Neural progenitor cell (in vitro differentiated cells): ENCODE measurements around the gene CACNA1D. TPM values are rescaled to one million over a fixed set of nuclear protein-coding genes. Genes with fewer than 3 reads are reported as not detected.

Experiments
- DNase-seq: peaks from one replicate; pipeline ENCODE4 v3.0.0-alpha.2; 2016; ENCODE audit warnings: low spot score
- H2AFZ ChIP-seq: fragments of 200-600 bp; sonication (generic); replicated peaks from 2 replicates; pipeline ENCODE4 v1.6.1; 2016; ENCODE audit warnings: antibody characterized with exemption
- H3F3A ChIP-seq: fragments of 200-600 bp; sonication (generic); 2 replicates; pipeline ENCODE4 v1.6.1; 2016; ENCODE audit warnings: antibody characterized with exemption, low read depth
- H3K27ac ChIP-seq: fragments of 200-600 bp; sonication (generic); 2 replicates; pipeline ENCODE4 v1.5.1; 2016; ENCODE audit warnings: mild to moderate bottlenecking
- H3K27me3 ChIP-seq: fragments of 200-600 bp; sonication (generic); 2 replicates; pipeline ENCODE4 v1.6.1; 2016; ENCODE audit warnings: mild to moderate bottlenecking, moderate library complexity
- H3K36me3 ChIP-seq: fragments of 200-600 bp; sonication (generic); 2 replicates; pipeline ENCODE4 v1.5.1; 2016
- H3K4me1 ChIP-seq: fragments of 200-600 bp; sonication (generic); 2 replicates; pipeline ENCODE4 v1.6.1; 2016; ENCODE audit warnings: mixed run types
- H3K4me2 ChIP-seq: fragments of 200-600 bp; sonication (generic); 2 replicates; pipeline ENCODE4 v1.6.1; 2016
- H3K4me3 ChIP-seq: fragments of 200-600 bp; sonication (generic); 2 replicates; pipeline ENCODE4 v1.5.1; 2016
- H3K79me2 ChIP-seq: fragments of 200-600 bp; sonication (generic); 2 replicates; pipeline ENCODE4 v1.6.1; 2016; ENCODE audit warnings: low read depth
- H3K9ac ChIP-seq: fragments of 200-600 bp; sonication (generic); 2 replicates; pipeline ENCODE4 v1.6.1; 2016
- H3K9me3 ChIP-seq: fragments of 200-600 bp; sonication (generic); 2 replicates; pipeline ENCODE4 v1.5.1; 2016; ENCODE audit warnings: low read depth
- H4K20me1 ChIP-seq: fragments of 200-600 bp; sonication (generic); 2 replicates; pipeline ENCODE4 v1.6.1; 2016; ENCODE audit warnings: low read depth
- H3K27ac Mint-ChIP-seq: 3 replicates; pipeline ENCODE4 v1.8.0; 2021; ENCODE audit warnings: mixed read lengths
- H3K27me3 Mint-ChIP-seq: 2 replicates; pipeline ENCODE4 v1.8.0; 2022; ENCODE audit warnings: low read depth, mild to moderate bottlenecking, inconsistent platforms, moderate library complexity, mixed read lengths; ENCODE audit not compliant: insufficient read depth
- H3K36me3 Mint-ChIP-seq: 3 replicates; pipeline ENCODE4 v1.8.0; 2021; ENCODE audit warnings: mixed read lengths
- H3K4me1 Mint-ChIP-seq: 3 replicates; pipeline ENCODE4 v1.8.0; 2021; ENCODE audit warnings: mixed read lengths
- H3K4me3 Mint-ChIP-seq: 3 replicates; pipeline ENCODE4 v1.8.0; 2021; ENCODE audit warnings: mild to moderate bottlenecking, moderate library complexity, mixed read lengths
- H3K9me3 Mint-ChIP-seq: 3 replicates; pipeline ENCODE4 v1.8.0; 2020; ENCODE audit warnings: mixed read lengths
- CTCF ChIP-seq: fragments of 200-600 bp; sonication (generic); IDR thresholded peaks from 2 replicates; pipeline ENCODE4 v1.5.1; 2017; ENCODE audit warnings: antibody characterized with exemption, mild to moderate bottlenecking
- EZH2 ChIP-seq: fragments of 200-600 bp; sonication (generic); IDR thresholded peaks from 2 replicates; pipeline ENCODE4 v1.6.1; 2017; ENCODE audit warnings: antibody characterized with exemption, mild to moderate bottlenecking, moderate library complexity
- EZH2phosphoT487 ChIP-seq: fragments of 200-600 bp; sonication (generic); IDR thresholded peaks from 2 replicates; pipeline ENCODE4 v1.6.1; 2017; ENCODE audit warnings: antibody characterized with exemption
- total RNA-seq: library from RNA; depleted of rRNA; stranded (reverse); fragments of >200 nt; gene quantifications from 2 replicates; pipeline ENCODE4 v1.2.3, GENCODE V29; 2015; ENCODE audit warnings: low replicate concordance

Gene CACNA1D
- total RNA-seq, 1 donor from 2014 or later: 4.7 TPM

- H3K79me2 ChIP-seq: no peaks in the 10 kb centered on the region
- no peak for DNase-seq
- no peak overlapping the region for H2AFZ ChIP-seq
- Mint-ChIP-seq H3K4me3 (no peak overlapping the region), H3K36me3 (no peaks in the 10 kb centered on the region), H3K9me3 (peaks cover 2% of the 10 kb centered on the region), H3K27ac (no peak overlapping the region), H3K27me3 (no peaks in the 10 kb centered on the region), H3K4me1 (no peaks in the 10 kb centered on the region)
- no peak overlapping the region for H3K27ac ChIP-seq
- no peak overlapping the region for H3K9ac ChIP-seq
- H3K36me3 ChIP-seq: no peaks in the 10 kb centered on the region
- no peaks in the 10 kb centered on the region for H4K20me1 ChIP-seq
- no peaks in the 10 kb centered on the region for H3K4me1 ChIP-seq
- TF ChIP-seq EZH2phosphoT487 (no peak), EZH2 (no peak), CTCF (no peak)
- no peaks in the 10 kb centered on the region for H3K27me3 ChIP-seq
- no peaks in the 10 kb centered on the region for H3F3A ChIP-seq
- H3K4me2 ChIP-seq: no peak overlapping the region
- no peaks in the 10 kb centered on the region for H3K9me3 ChIP-seq
- no peak overlapping the region for H3K4me3 ChIP-seq
Observed at GRCh38 chr3:53604232-53604631, 109.8 kb downstream of the CACNA1D start.

DNA sequence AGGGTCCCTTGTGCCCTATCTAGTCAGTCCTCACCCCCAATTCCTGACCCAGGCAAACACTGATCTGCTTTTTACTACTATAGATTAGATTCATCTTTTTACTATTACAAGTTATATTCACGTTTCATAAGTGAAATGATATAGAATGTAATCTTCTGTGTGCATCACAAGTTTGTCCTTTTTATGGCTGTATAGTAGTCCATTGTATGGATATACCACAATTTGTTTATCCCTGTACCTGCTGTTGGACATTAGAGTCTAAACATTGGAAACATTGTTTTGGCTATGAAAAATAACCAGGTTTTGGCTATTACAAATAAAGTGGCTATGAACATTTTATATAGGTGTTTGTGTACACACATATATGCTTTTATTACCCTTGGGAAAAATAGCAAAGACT, 112.4 kb downstream of the CACNA1D start:
- no peak for DNase-seq
- Histone ChIP-seq H3K4me3 (no peak overlapping the region), H3F3A (no peaks in the 10 kb centered on the region), H3K4me2 (no peak overlapping the region), H3K4me1 (no peaks in the 10 kb centered on the region), H2AFZ (no peak overlapping the region), H3K9ac (no peak overlapping the region), H4K20me1 (no peaks in the 10 kb centered on the region), H3K9me3 (no peaks in the 10 kb centered on the region), H3K27ac (no peak overlapping the region), H3K36me3 (no peaks in the 10 kb centered on the region), H3K27me3 (no peaks in the 10 kb centered on the region), H3K79me2 (no peaks in the 10 kb centered on the region)
- TF ChIP-seq EZH2: no peak
- TF ChIP-seq EZH2phosphoT487: no peak
- no peak for TF ChIP-seq CTCF
- H3K9me3 Mint-ChIP-seq: peaks cover 2% of the 10 kb centered on the region
- H3K36me3 Mint-ChIP-seq: no peaks in the 10 kb centered on the region
- H3K27me3 Mint-ChIP-seq: no peaks in the 10 kb centered on the region
- H3K27ac Mint-ChIP-seq: no peak overlapping the region
- H3K4me3 Mint-ChIP-seq: no peak overlapping the region
- no peaks in the 10 kb centered on the region for H3K4me1 Mint-ChIP-seq

GRCh38 chr3:53612508-53612907, 118.1 kb downstream of the CACNA1D start:
- no peaks in the 10 kb centered on the region for H3K36me3 ChIP-seq
- no peaks in the 10 kb centered on the region for H4K20me1 ChIP-seq
- TF ChIP-seq EZH2: no peak
- TF ChIP-seq EZH2phosphoT487: no peak
- no peak for TF ChIP-seq CTCF
- no peak overlapping the region for H3K9ac ChIP-seq
- peaks cover 7% of the 10 kb centered on the region for H3K4me1 Mint-ChIP-seq
- no peak overlapping the region for H3K27ac Mint-ChIP-seq
- no peak overlapping the region for H3K4me3 Mint-ChIP-seq
- no peaks in the 10 kb centered on the region for H3K9me3 ChIP-seq
- H3K79me2 ChIP-seq: no peaks in the 10 kb centered on the region
- H3F3A ChIP-seq: no peaks in the 10 kb centered on the region
- peaks cover 2% of the 10 kb centered on the region for H3K9me3 Mint-ChIP-seq
- peaks cover under 1% of the 10 kb centered on the region for H3K27me3 Mint-ChIP-seq
- H3K4me3 ChIP-seq: no peak overlapping the region
- no peak overlapping the region for H3K27ac ChIP-seq
- H3K4me2 ChIP-seq: peak overlapping the region; percentile 17
- peaks cover 11% of the 10 kb centered on the region for H3K4me1 ChIP-seq
- H3K36me3 Mint-ChIP-seq: no peaks in the 10 kb centered on the region
- peak; percentile 38 for DNase-seq
- H3K27me3 ChIP-seq: no peaks in the 10 kb centered on the region
- H2AFZ ChIP-seq: peak overlapping the region; percentile 90
